NCI-H1694 (cell line): ENCODE data around the gene KIF3A.

Source experiments
- DNase-seq: peaks from one replicate; lab custom pipeline; 2025; lab: John Stamatoyannopoulos, UW

Gene KIF3A

GRCh38 chr5:132662925-132663770, 74.2 kb downstream of the KIF3A start:
- DNase-seq: no peak

GRCh38 chr5:132662004-132662401, 75.3 kb downstream of the KIF3A start:
- no peak for DNase-seq

GRCh38 chr5:132661231-132662003, 75.9 kb downstream of the KIF3A start:
- DNase-seq: no peak

- DNase-seq: no peak
Observed at GRCh38 chr5:132659598-132660493, 77.5 kb downstream of the KIF3A start.

- DNase-seq: no peak
Observed at GRCh38 chr5:132658381-132659302, 78.7 kb downstream of the KIF3A start.

GRCh38 chr5:132657676-132658380, 79.5 kb downstream of the KIF3A start, which contains the start of gene IL13:
Gene IL13 (plus strand): TSS chr5:132658173. CDS start chr5:132658187, 14 bp downstream.
- DNase-seq: no peak

GRCh38 chr5:132656774-132657355, 80.5 kb downstream of the KIF3A start:
- no peak for DNase-seq

- DNase-seq: no peak
Observed at GRCh38 chr5:132655821-132656773, 81.2 kb downstream of the KIF3A start.

- DNase-seq: no peak
Observed at GRCh38 chr5:132653716-132654115, 83.6 kb downstream of the KIF3A start.

- no peak for DNase-seq
Observed at GRCh38 chr5:132651838-132652469, 85.4 kb downstream of the KIF3A start.

- DNase-seq: no peak
Observed at GRCh38 chr5:132648355-132648754, 89.0 kb downstream of the KIF3A start.

GRCh38 chr5:132647473-132647872, 89.9 kb downstream of the KIF3A start:
- DNase-seq: no peak

- no peak for DNase-seq
Observed at GRCh38 chr5:132646583-132647266, 90.6 kb downstream of the KIF3A start.

GRCh38 chr5:132644177-132644576, 93.2 kb downstream of the KIF3A start:
- no peak for DNase-seq
